Mesendoderm (in vitro differentiated cells): ENCODE results near the gene UBAP1.
A peak's percentile ranks its signal among the peaks of the same experiment; 100 is the strongest.
"Not testable (repeated sequence)": the region's sequence is repeated elsewhere in the genome, so short reads cannot be mapped to it uniquely, and the experiment has no call there.

Experiments used
- DNase-seq: peaks from one replicate; pipeline ENCODE4 v3.0.0; 2013
- H2AK5ac ChIP-seq: 2 replicates; pipeline ENCODE4 v1.6.1; 2013; ENCODE audit warnings: low read length, inconsistent platforms
- H2BK120ac ChIP-seq: 2 replicates; pipeline ENCODE4 v1.6.1; 2013; ENCODE audit warnings: low read depth, mild to moderate bottlenecking, low read length, moderate library complexity, mixed read lengths
- H2BK15ac ChIP-seq: replicated peaks from 2 replicates; pipeline ENCODE4 v1.6.1; 2013; ENCODE audit warnings: low read depth, mild to moderate bottlenecking, moderate library complexity
- H2BK5ac ChIP-seq: 2 replicates; pipeline ENCODE4 v1.6.1; 2013; ENCODE audit warnings: low read length, inconsistent platforms
- H3K18ac ChIP-seq: 2 replicates; pipeline ENCODE4 v1.6.1; 2013; ENCODE audit warnings: mild to moderate bottlenecking, low read length, mixed read lengths
- H3K23ac ChIP-seq: one replicate; pipeline ENCODE4 v1.6.1; 2013; ENCODE audit warnings: low read length
- H3K27ac ChIP-seq: 2 replicates; pipeline ENCODE4 v1.5.1; 2013; ENCODE audit warnings: low read depth, mild to moderate bottlenecking, inconsistent platforms, low read length, moderate library complexity
- H3K27me3 ChIP-seq: 2 replicates; pipeline ENCODE4 v1.6.1; 2013; ENCODE audit warnings: low read length, control low read depth, mild to moderate bottlenecking, inconsistent platforms; ENCODE audit not compliant: insufficient read depth, poor library complexity
- H3K36me3 ChIP-seq: 2 replicates; pipeline ENCODE4 v1.6.1; 2013; ENCODE audit warnings: low read length, inconsistent platforms; ENCODE audit not compliant: control insufficient read depth, insufficient read depth
- H3K4ac ChIP-seq: one replicate; pipeline ENCODE4 v1.6.1; 2013; ENCODE audit warnings: low read depth, mild to moderate bottlenecking, low read length, moderate library complexity
- H3K4me1 ChIP-seq: 2 replicates; pipeline ENCODE4 v1.6.1; 2013; ENCODE audit warnings: low read depth, low read length, inconsistent platforms; ENCODE audit not compliant: control insufficient read depth
- H3K4me2 ChIP-seq: 2 replicates; pipeline ENCODE4 v1.6.1; 2013; ENCODE audit warnings: low read length
- H3K4me3 ChIP-seq: 2 replicates; pipeline ENCODE4 v1.5.1; 2013; ENCODE audit warnings: mild to moderate bottlenecking, low read length
- H3K56ac ChIP-seq: one replicate; pipeline ENCODE4 v1.6.1; 2013; ENCODE audit warnings: low read length
- H3K79me1 ChIP-seq: 2 replicates; pipeline ENCODE4 v1.6.1; 2013; ENCODE audit warnings: low read length, inconsistent platforms
- H3K79me2 ChIP-seq: 2 replicates; pipeline ENCODE4 v1.6.1; 2013; ENCODE audit warnings: mild to moderate bottlenecking, low read length; ENCODE audit not compliant: control insufficient read depth, insufficient read depth
- H3K9ac ChIP-seq: 2 replicates; pipeline ENCODE4 v1.6.1; 2013; ENCODE audit warnings: low read length, inconsistent platforms
- H4K5ac ChIP-seq: one replicate; pipeline ENCODE4 v1.6.1; 2013; ENCODE audit warnings: low read length
- H4K8ac ChIP-seq: one replicate; pipeline ENCODE4 v1.6.1; 2013; ENCODE audit warnings: low read depth, mild to moderate bottlenecking, control low read depth, low read length, moderate library complexity
- WGBS: extraction: QIAGEN DNeasy Blood & Tissue Kit; methylation state at CpG from one replicate; pipeline ENCODE4 v1.1.7; 2013; ENCODE audit warnings: low lambda C conversion rate, missing lambda C conversion rate; ENCODE audit not compliant: insufficient coverage; ENCODE audit errors: extremely low coverage; 5-methylcytosine and 5-hydroxymethylcytosine counted together

Gene UBAP1

DNA sequence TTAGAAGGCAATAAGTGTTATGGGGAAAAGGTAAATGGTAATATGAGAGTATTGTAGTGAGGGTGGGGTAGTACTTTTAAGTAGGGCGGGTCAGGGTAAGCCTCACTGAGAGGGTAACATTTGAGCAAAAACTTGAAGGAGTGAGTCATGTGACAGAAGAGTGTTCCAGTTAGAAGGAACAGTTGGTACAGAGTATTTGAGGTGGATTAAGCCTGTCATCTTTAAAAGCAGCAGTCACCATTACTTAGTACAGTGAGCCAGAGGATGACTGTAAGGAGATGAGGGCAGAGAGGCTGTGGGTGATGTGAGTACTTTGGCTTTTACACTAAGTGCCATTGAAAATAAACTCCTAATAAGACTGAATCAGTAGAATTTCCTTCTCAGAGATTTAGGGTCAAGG, 54.8 kb downstream of the UBAP1 start:
- 100% methylated on average over 1 of the region's 1 CpG for WGBS
- H4K8ac ChIP-seq, result no peak overlapping the region
- H2BK15ac ChIP-seq, result no peak overlapping the region
- H3K27ac ChIP-seq, result no peak overlapping the region
- no peak overlapping the region for H3K23ac ChIP-seq
- H3K4me2 ChIP-seq, result no peak overlapping the region
- H3K56ac ChIP-seq, result no peak overlapping the region
- peaks cover 1% of the 10 kb centered on the region for H3K79me1 ChIP-seq
- no peaks in the 10 kb centered on the region for H3K36me3 ChIP-seq
- no peak overlapping the region for H3K9ac ChIP-seq
- DNase-seq, result no peak
- no peak overlapping the region for H2BK5ac ChIP-seq
- no peak overlapping the region for H3K4me3 ChIP-seq
- no peak overlapping the region for H4K5ac ChIP-seq
- H3K79me2 ChIP-seq, result no peaks in the 10 kb centered on the region
- H2BK120ac ChIP-seq, result no peak overlapping the region
- no peaks in the 10 kb centered on the region for H3K4me1 ChIP-seq
- H2AK5ac ChIP-seq, result no peak overlapping the region
- H3K18ac ChIP-seq, result no peak overlapping the region
- no peaks in the 10 kb centered on the region for H3K27me3 ChIP-seq
- H3K4ac ChIP-seq, result no peak overlapping the region

GRCh38 chr9:34237836-34238235, 59.0 kb downstream of the UBAP1 start:
- DNase-seq, result no peak

GRCh38 chr9:34240006-34240405, 61.2 kb downstream of the UBAP1 start:
- no peak overlapping the region for H3K4ac ChIP-seq
- no peak overlapping the region for H4K5ac ChIP-seq
- H3K56ac ChIP-seq, result no peak overlapping the region
- H4K8ac ChIP-seq, result no peak overlapping the region
- DNase-seq, result no peak
- H3K18ac ChIP-seq, result no peak overlapping the region
- H3K9ac ChIP-seq, result no peak overlapping the region
- no peaks in the 10 kb centered on the region for H3K27me3 ChIP-seq
- no peak overlapping the region for H2BK120ac ChIP-seq
- H3K27ac ChIP-seq, result no peak overlapping the region
- H3K4me1 ChIP-seq, result no peaks in the 10 kb centered on the region
- no CpG with 5 or more reads among the region's 1 CpG for WGBS
- no peak overlapping the region for H3K23ac ChIP-seq
- H2BK5ac ChIP-seq, result no peak overlapping the region
- H3K79me2 ChIP-seq, result no peaks in the 10 kb centered on the region
- no peak overlapping the region for H2BK15ac ChIP-seq
- H3K4me3 ChIP-seq, result no peak overlapping the region
- no peak overlapping the region for H2AK5ac ChIP-seq
- H3K79me1 ChIP-seq, result peaks cover 3% of the 10 kb centered on the region
- H3K4me2 ChIP-seq, result no peak overlapping the region
- peaks cover 4% of the 10 kb centered on the region for H3K36me3 ChIP-seq

More at GRCh38 chr9:34237836-34238235, 59.0 kb downstream of the UBAP1 start:
- no peak overlapping the region for H4K5ac ChIP-seq
- no peak overlapping the region for H3K4me2 ChIP-seq
- no peaks in the 10 kb centered on the region for H3K79me2 ChIP-seq
- no peak overlapping the region for H3K23ac ChIP-seq
- no peaks in the 10 kb centered on the region for H3K4me1 ChIP-seq
- H3K27me3 ChIP-seq, result no peaks in the 10 kb centered on the region
- peaks cover 3% of the 10 kb centered on the region for H3K79me1 ChIP-seq
- H2BK5ac ChIP-seq, result no peak overlapping the region
- H3K4ac ChIP-seq, result no peak overlapping the region
- no peak overlapping the region for H3K56ac ChIP-seq
- H3K4me3 ChIP-seq, result no peak overlapping the region
- H2BK120ac ChIP-seq, result no peak overlapping the region
- WGBS, result no CpG with 5 or more reads among the region's 4 CpGs
- H2AK5ac ChIP-seq, result no peak overlapping the region
- H3K36me3 ChIP-seq, result peaks cover 4% of the 10 kb centered on the region
- no peak overlapping the region for H3K27ac ChIP-seq
- H2BK15ac ChIP-seq, result no peak overlapping the region
- H3K9ac ChIP-seq, result no peak overlapping the region
- H4K8ac ChIP-seq, result no peak overlapping the region
- H3K18ac ChIP-seq, result no peak overlapping the region

DNA sequence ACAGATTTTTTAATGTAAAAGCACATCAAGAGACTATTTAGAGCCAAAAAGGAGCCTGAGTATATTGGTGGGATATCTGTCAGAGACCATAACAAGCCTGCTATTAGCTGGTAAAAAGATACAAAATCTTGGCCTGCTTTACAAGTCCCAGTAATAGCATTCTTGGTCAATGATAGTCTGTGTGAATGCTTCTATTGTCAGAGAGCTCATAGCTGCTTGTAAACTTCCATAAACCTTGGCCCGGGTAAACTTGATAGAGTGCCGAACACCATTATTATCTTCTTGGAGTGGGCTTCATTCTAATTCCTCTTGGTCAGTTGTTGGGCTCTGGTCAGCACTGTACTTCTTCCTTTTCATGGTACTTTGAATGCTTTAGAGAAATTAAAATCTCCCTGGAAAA, 64.0 kb downstream of the UBAP1 start:
- no peak overlapping the region for H4K5ac ChIP-seq
- no peak overlapping the region for H2BK120ac ChIP-seq
- no peak overlapping the region for H3K9ac ChIP-seq
- H2BK5ac ChIP-seq, result no peak overlapping the region
- no peak overlapping the region for H3K4ac ChIP-seq
- no peak overlapping the region for H2AK5ac ChIP-seq
- H3K79me2 ChIP-seq, result peaks cover 2% of the 10 kb centered on the region
- no peak overlapping the region for H3K56ac ChIP-seq
- no peak overlapping the region for H3K4me2 ChIP-seq
- H3K27me3 ChIP-seq, result no peaks in the 10 kb centered on the region
- H2BK15ac ChIP-seq, result no peak overlapping the region
- no peak overlapping the region for H3K27ac ChIP-seq
- peaks cover 4% of the 10 kb centered on the region for H3K36me3 ChIP-seq
- H3K23ac ChIP-seq, result no peak overlapping the region
- peaks cover 5% of the 10 kb centered on the region for H3K79me1 ChIP-seq
- H3K4me3 ChIP-seq, result no peak overlapping the region
- no peak overlapping the region for H4K8ac ChIP-seq
- H3K4me1 ChIP-seq, result no peaks in the 10 kb centered on the region
- WGBS, result no CpG with 5 or more reads among the region's 2 CpGs
- no peak for DNase-seq
- no peak overlapping the region for H3K18ac ChIP-seq

- no CpG with 5 or more reads among the region's 2 CpGs for WGBS
- H3K4me2 ChIP-seq, H3K79me1 ChIP-seq, H4K5ac ChIP-seq, DNase-seq, H4K8ac ChIP-seq, H3K4me3 ChIP-seq, H3K9ac ChIP-seq, H3K27ac ChIP-seq, H3K36me3 ChIP-seq, H3K4me1 ChIP-seq, H3K56ac ChIP-seq, H3K4ac ChIP-seq, H3K27me3 ChIP-seq, H3K18ac ChIP-seq, H2BK5ac ChIP-seq, H2BK15ac ChIP-seq, H3K79me2 ChIP-seq, H3K23ac ChIP-seq, H2AK5ac ChIP-seq, H2BK120ac ChIP-seq: not testable (repeated sequence)
Observed at GRCh38 chr9:34245212-34245611, 66.4 kb downstream of the UBAP1 start.

DNA sequence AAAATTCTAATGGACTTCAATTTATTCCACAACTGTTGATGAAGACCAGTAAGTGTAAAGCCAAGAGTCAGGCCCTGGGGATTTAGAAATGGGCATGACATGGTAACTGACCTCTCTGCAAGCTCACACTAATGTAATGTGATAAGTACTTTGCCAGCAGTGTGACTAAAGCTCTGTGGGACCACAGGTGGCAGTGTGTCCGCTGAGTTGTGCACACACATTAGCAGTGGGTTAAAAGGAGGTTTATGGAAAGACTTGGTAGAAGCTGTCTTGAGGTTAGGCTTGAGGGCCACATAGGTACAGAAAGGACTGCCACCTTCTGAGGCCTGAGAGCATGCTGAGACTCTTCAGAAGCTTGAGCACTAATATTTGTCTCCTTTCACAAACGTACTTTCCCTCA, 67.6 kb downstream of the UBAP1 start:
- Histone ChIP-seq H2BK120ac (no peak overlapping the region), H3K27ac (no peak overlapping the region), H3K9ac (no peak overlapping the region), H3K79me2 (peaks cover 2% of the 10 kb centered on the region), H3K27me3 (no peaks in the 10 kb centered on the region), H3K4me3 (no peak overlapping the region), H2BK15ac (no peak overlapping the region), H4K8ac (no peak overlapping the region), H3K4me2 (no peak overlapping the region), H2AK5ac (no peak overlapping the region), H3K4me1 (no peaks in the 10 kb centered on the region), H3K18ac (no peak overlapping the region), H3K79me1 (peaks cover 7% of the 10 kb centered on the region), H4K5ac (no peak overlapping the region), H3K23ac (peak overlapping the region; percentile 72), H2BK5ac (no peak overlapping the region), H3K56ac (no peak overlapping the region), H3K36me3 (peaks cover 4% of the 10 kb centered on the region), H3K4ac (no peak overlapping the region)
- no peak for DNase-seq
- no CpG with 5 or more reads among the region's 2 CpGs for WGBS
